H1 (cell line): Measurements from ENCODE around the gene SEZ6L. TPM values are rescaled to one million over a fixed set of nuclear protein-coding genes. Genes with fewer than 3 reads are reported as not detected.
A peak's percentile ranks its signal among the peaks of the same experiment; 100 is the strongest.

ENCODE experiments used
- CTCF ChIA-PET: fragments of 300-600 bp; sonication (Branson Sonifier 250); formaldehyde crosslinking; loops from one replicate; lab custom pipeline; 2021; ENCODE audit not compliant: partially characterized antibody; lab: Charles Lee
- POLR2A ChIA-PET: fragments of 300-600 bp; sonication (Branson Sonifier 250); formaldehyde crosslinking; loops from one replicate; lab custom pipeline; 2021; ENCODE audit warnings: inconsistent platforms; ENCODE audit not compliant: partially characterized antibody; lab: Charles Lee
- DNase-seq, 2 experiments: peaks; one replicate each; pipeline versions ENCODE4 v3.0.0 to v3.0.0-alpha.2; 2010 to 2022; ENCODE audit warnings: low spot score in 2 of 2, low read depth in 1 of 2, mixed read lengths in 1 of 2
- FAIRE-seq: peaks from 2 replicates; lab custom pipeline; 2011; peaks lifted over from hg19 to GRCh38; lab: Jason Lieb, UNC
- H2AFZ ChIP-seq: 2 replicates; pipeline ENCODE4 v1.8.1; 2012; ENCODE audit warnings: low read length, inconsistent platforms
- H2AK5ac ChIP-seq: 2 replicates; pipeline ENCODE4 v1.6.1; 2013; ENCODE audit warnings: low read depth, low read length
- H2BK120ac ChIP-seq: replicated peaks from 2 replicates; pipeline ENCODE3; 2013; ENCODE audit warnings: low read depth, low read length, inconsistent platforms
- H2BK12ac ChIP-seq: 2 replicates; pipeline ENCODE4 v1.6.1; 2013; ENCODE audit warnings: low read depth, low read length
- H2BK15ac ChIP-seq: 2 replicates; pipeline ENCODE4 v1.6.1; 2013; ENCODE audit warnings: low read length
- H2BK20ac ChIP-seq: 2 replicates; pipeline ENCODE4 v1.6.1; 2013; ENCODE audit warnings: low read length
- H2BK5ac ChIP-seq: 2 replicates; pipeline ENCODE4 v1.6.1; 2013; ENCODE audit warnings: low read depth, low read length
- H3K14ac ChIP-seq: 2 replicates; pipeline ENCODE4 v1.6.1; 2013; ENCODE audit warnings: inconsistent platforms; ENCODE audit not compliant: insufficient read length
- H3K18ac ChIP-seq: 2 replicates; pipeline ENCODE4 v1.6.1; 2013; ENCODE audit warnings: low read length; ENCODE audit errors: extremely low read depth
- H3K23ac ChIP-seq: 2 replicates; pipeline ENCODE4 v1.6.1; 2013; ENCODE audit warnings: inconsistent platforms; ENCODE audit not compliant: insufficient read length
- H3K23me2 ChIP-seq: 2 replicates; pipeline ENCODE4 v1.6.1; 2013; ENCODE audit warnings: low read depth, low read length
- H3K27ac ChIP-seq: 2 replicates; pipeline ENCODE4 v1.6.1; 2011; ENCODE audit warnings: low read depth, low read length, inconsistent platforms
- H3K27me3 ChIP-seq, 4 experiments: replicated peaks in 1 of 4; 1 replicate in 1 of 4; 2 replicates in 3 of 4; pipeline versions ENCODE4 v1.6.1 to v1.8.1; 2011 to 2013; ENCODE audit warnings: low read length in 3 of 4, mild to moderate bottlenecking in 3 of 4, inconsistent platforms in 2 of 4, mixed read lengths in 2 of 4, moderate library complexity in 1 of 4; ENCODE audit not compliant: control insufficient read depth in 3 of 4, insufficient read depth in 3 of 4; ENCODE audit errors: extremely low read depth in 1 of 4
- H3K36me3 ChIP-seq, 4 experiments: 2 replicates each; pipeline versions ENCODE4 v1.6.1 to v1.8.1; 2011 to 2013; ENCODE audit warnings: mild to moderate bottlenecking in 4 of 4, low read length in 3 of 4, moderate library complexity in 2 of 4, control low read depth in 1 of 4, inconsistent platforms in 1 of 4; ENCODE audit not compliant: insufficient read depth in 4 of 4, control insufficient read depth in 2 of 4
- H3K4ac ChIP-seq: replicated peaks from 2 replicates; pipeline ENCODE3; 2013; ENCODE audit warnings: low read length, low read depth, mixed read lengths, inconsistent platforms; ENCODE audit not compliant: insufficient read length
- H3K4me1 ChIP-seq, 4 experiments: replicated peaks in 1 of 4; 1 replicate in 1 of 4; 2 replicates in 3 of 4; pipeline versions ENCODE4 v1.6.1 to v1.8.1; 2011 to 2013; ENCODE audit warnings: low read length in 3 of 4, inconsistent platforms in 2 of 4, mixed read lengths in 1 of 4; ENCODE audit not compliant: insufficient read depth in 4 of 4, control insufficient read depth in 3 of 4
- H3K4me2 ChIP-seq, 2 experiments: 2 replicates each; pipeline versions ENCODE4 v1.6.1 to v1.8.1; 2011 to 2013; ENCODE audit warnings: low read depth in 2 of 2, low read length in 2 of 2, control low read depth in 1 of 2, inconsistent platforms in 1 of 2, mild to moderate bottlenecking in 1 of 2; ENCODE audit not compliant: insufficient read depth in 1 of 2
- H3K4me3 ChIP-seq, 4 experiments: fragments of 200-600, 300-600 bp in 1 of 4; sonication (generic), shearing (Covaris generic), sonication (Bioruptor Twin) in 1 of 4; 2 replicates each; pipeline versions ENCODE4 v1.5.1 to v1.8.1; 2011 to 2016; ENCODE audit warnings: low read length in 4 of 4, low read depth in 3 of 4, control low read depth in 2 of 4, inconsistent platforms in 2 of 4, mild to moderate bottlenecking in 2 of 4, mixed read lengths in 1 of 4, moderate library complexity in 1 of 4; ENCODE audit not compliant: insufficient read depth in 2 of 4; ENCODE audit errors: extremely low read depth in 1 of 4
- H3K56ac ChIP-seq: replicated peaks from 2 replicates; pipeline ENCODE3; 2013; ENCODE audit warnings: low read depth, mild to moderate bottlenecking, mixed read lengths, low read length, inconsistent platforms; ENCODE audit not compliant: insufficient read length
- H3K79me1 ChIP-seq: 2 replicates; pipeline ENCODE4 v1.6.1; 2013; ENCODE audit warnings: low read depth, low read length, control low read depth
- H3K79me2 ChIP-seq, 2 experiments: 2 replicates each; pipeline versions ENCODE4 v1.6.1 to v1.8.1; 2012 to 2013; ENCODE audit warnings: low read length in 2 of 2, mild to moderate bottlenecking in 2 of 2, inconsistent platforms in 1 of 2; ENCODE audit not compliant: insufficient read depth in 2 of 2, control insufficient read depth in 1 of 2
- H3K9ac ChIP-seq, 4 experiments: replicated peaks in 1 of 4; 1 replicate in 1 of 4; 2 replicates in 3 of 4; pipeline versions ENCODE4 v1.6.1 to v1.8.1; 2011 to 2013; ENCODE audit warnings: low read depth in 3 of 4, low read length in 3 of 4, control low read depth in 2 of 4, mild to moderate bottlenecking in 2 of 4, moderate library complexity in 2 of 4, inconsistent platforms in 1 of 4; ENCODE audit errors: extremely low read depth in 1 of 4
- H3K9me3 ChIP-seq, 2 experiments: 2 replicates each; pipeline versions ENCODE4 v1.6.1 to v1.8.1; 2012 to 2013; ENCODE audit warnings: mild to moderate bottlenecking in 2 of 2, moderate library complexity in 2 of 2, control low read depth in 1 of 2, inconsistent platforms in 1 of 2, low read depth in 1 of 2, low read length in 1 of 2, mixed read lengths in 1 of 2; ENCODE audit not compliant: insufficient read depth in 2 of 2
- H4K20me1 ChIP-seq, 2 experiments: replicated peaks in 1 of 2; 2 replicates each; pipeline versions ENCODE3 to v1.8.1; 2011 to 2013; ENCODE audit warnings: inconsistent platforms in 2 of 2, low read length in 2 of 2, mild to moderate bottlenecking in 1 of 2; ENCODE audit not compliant: insufficient read depth in 2 of 2, control insufficient read depth in 1 of 2
- H4K5ac ChIP-seq: 2 replicates; pipeline ENCODE4 v1.6.1; 2013; ENCODE audit warnings: low read length, low read depth, mixed read lengths, inconsistent platforms; ENCODE audit not compliant: insufficient read length
- H4K8ac ChIP-seq: 2 replicates; pipeline ENCODE4 v1.8.0; 2013; ENCODE audit warnings: mild to moderate bottlenecking, moderate library complexity, low read length, inconsistent platforms; ENCODE audit not compliant: insufficient read depth; ENCODE audit errors: extremely low read depth
- H4K91ac ChIP-seq: replicated peaks from 2 replicates; pipeline ENCODE3; 2013; ENCODE audit warnings: low read length, mixed read lengths, inconsistent platforms; ENCODE audit not compliant: insufficient read length
- HDAC2 ChIP-seq, 2 experiments: fragments of 300-600 bp in 1 of 2; sonication (generic) in 1 of 2; IDR thresholded peaks; 2 replicates each; pipeline ENCODE4 v1.6.1; 2011 to 2012; ENCODE audit warnings: low read depth in 2 of 2, low read length in 2 of 2, mild to moderate bottlenecking in 2 of 2, moderate library complexity in 2 of 2, borderline replicate concordance in 1 of 2, inconsistent platforms in 1 of 2
- RAD21 ChIP-seq, 2 experiments: IDR thresholded peaks in 1 of 2; conservative IDR thresholded peaks in 1 of 2; 2 replicates each; pipeline ENCODE4 v1.6.1; 2011; ENCODE audit warnings: low read depth in 2 of 2, low read length in 2 of 2, improper control_type of control experiment in 1 of 2, inconsistent platforms in 1 of 2, mild to moderate bottlenecking in 1 of 2, moderate library complexity in 1 of 2
- WGBS, 2 experiments: shearing (Covaris generic) in 1 of 2; methylation state at CpG; one replicate each; pipeline versions ENCODE4 v1.1.6 to v1.1.7; 2013 to 2015; ENCODE audit warnings: low lambda C conversion rate in 2 of 2, mixed read lengths in 2 of 2, inconsistent platforms in 1 of 2, low coverage in 1 of 2, missing lambda C conversion rate in 1 of 2; ENCODE audit not compliant: insufficient replicate concordance in 2 of 2, insufficient coverage in 1 of 2, insufficient read length in 1 of 2; ENCODE audit errors: extremely low coverage in 1 of 2, missing lambda C conversion rate in 1 of 2; 5-methylcytosine and 5-hydroxymethylcytosine counted together
- polyA plus RNA-seq, 7 experiments: library from polyadenylated mRNA; depleted of rRNA in 3 of 7; stranded (reverse) in 5 of 7; unstranded in 2 of 7; fragments of >200 nt in 5 of 7; fragments of 200-250 nt in 2 of 7; gene quantifications; 1 replicate in 5 of 7; 2 replicates in 1 of 7; 4 replicates in 1 of 7; pipeline versions ENCODE4 v1.2.1 to v1.2.3, GENCODE V29; 2011 to 2013; ENCODE audit warnings: missing spikeins in 2 of 7, mixed read lengths in 2 of 7
- total RNA-seq: library from RNA; stranded (reverse); fragmentation: NEBNext Ultra II Directional; extraction: Animal tissue kit (Norgen Biotek cat#: 25700); gene quantifications from 2 replicates; pipeline ENCODE4 v1.2.1, GENCODE V29; 2021
- TF ChIP-seq, protein P1 (sequence below), 3 experiments: IDR thresholded peaks; 1 replicate in 2 of 3; 2 replicates in 1 of 3; pipeline versions ENCODE4 v1.5.1 to v1.6.1; 2011; ENCODE audit warnings: low read length in 3 of 3, mild to moderate bottlenecking in 3 of 3, inconsistent platforms in 2 of 3, low read depth in 1 of 3, moderate library complexity in 1 of 3; ENCODE audit not compliant: insufficient read depth in 1 of 3; ENCODE audit errors: control extremely low read depth in 1 of 3

The SEZ6L gene
- total and polyA plus RNA-seq, 2 of the 8 experiments (the other 6 are each of a cell fraction or from before 2014, with no cell fraction given), result 0.06 to 0.33 TPM

DNA sequence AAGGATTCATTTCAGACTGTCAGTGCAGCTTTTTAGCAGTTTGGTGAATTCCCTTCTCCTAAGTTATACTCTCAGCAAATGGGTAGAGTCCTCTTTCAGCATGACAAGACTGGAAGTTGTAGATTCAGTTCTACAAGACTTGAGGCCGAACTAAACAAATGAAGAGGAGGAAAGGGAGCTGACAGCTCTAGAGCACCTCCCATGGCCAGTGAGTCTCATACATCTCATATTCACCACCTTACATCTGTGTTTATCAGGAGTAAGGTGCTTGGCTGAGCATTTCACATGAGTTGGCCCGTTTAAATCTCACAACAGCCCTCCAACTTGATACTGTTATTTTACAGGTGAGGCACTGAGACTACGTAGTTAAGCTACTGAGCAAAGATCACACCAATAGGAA lies 30.4 kb downstream of the SEZ6L start:
- no peak for DNase-seq
- Histone ChIP-seq H3K14ac (no peak overlapping the region), H3K56ac (no peak overlapping the region), H4K20me1 (no peaks in the 10 kb centered on the region), H2AFZ (no peak overlapping the region), H2BK120ac (no peak overlapping the region), H2BK5ac (no peak overlapping the region), H3K79me2 (no peaks in the 10 kb centered on the region), H3K23me2 (no peaks in the 10 kb centered on the region), H4K8ac (no peak overlapping the region), H3K4me3 (no peak overlapping the region), H4K5ac (no peak overlapping the region), H2BK20ac (no peak overlapping the region), H2AK5ac (no peak overlapping the region), H3K9ac (no peak overlapping the region), H2BK15ac (no peak overlapping the region), H3K9me3 (no peaks in the 10 kb centered on the region), H3K4me2 (no peak overlapping the region), H4K91ac (no peak overlapping the region), H3K4me1 (no peaks in the 10 kb centered on the region; a peak in 1 of 7 replicates), H3K4ac (no peak overlapping the region), H3K27me3 (no peaks in the 10 kb centered on the region; a peak in 1 of 7 replicates), H3K23ac (no peak overlapping the region), H3K79me1 (no peaks in the 10 kb centered on the region), H2BK12ac (no peak overlapping the region), H3K18ac (no peak overlapping the region), H3K36me3 (no peaks in the 10 kb centered on the region), H3K27ac (no peak overlapping the region)
- 79% methylated on average over 3 of the region's 3 CpGs; no CpG with 5 or more reads in 1 of the 2 experiments for WGBS, 2 experiments
- peak; percentile 90 for FAIRE-seq
- ChIA-PET CTCF (interaction anchor here (0.8 to 4.7 kb wide), 9 partner anchors 16 to 313 kb away, joined by 3 to 20 read pairs (median 3); no protein-coding TSS in a partner anchor), POLR2A (no interaction called here)
- TF ChIP-seq RAD21 (IDR thresholded peaks at IDR 0.05 in 1 of 2, conservative IDR thresholded peaks at IDR 0.05 in 1 of 2; ENCODE audit: low read depth in 2 of 2, low read length in 2 of 2) (peak; percentile 20 to 27; a peak in 3 of 4 replicates), HDAC2 (IDR thresholded peaks at IDR 0.05; ENCODE audit: borderline replicate concordance in 1 of 2, low read depth in 2 of 2, low read length in 2 of 2) (no peak)
- TF ChIP-seq, protein P1, sequence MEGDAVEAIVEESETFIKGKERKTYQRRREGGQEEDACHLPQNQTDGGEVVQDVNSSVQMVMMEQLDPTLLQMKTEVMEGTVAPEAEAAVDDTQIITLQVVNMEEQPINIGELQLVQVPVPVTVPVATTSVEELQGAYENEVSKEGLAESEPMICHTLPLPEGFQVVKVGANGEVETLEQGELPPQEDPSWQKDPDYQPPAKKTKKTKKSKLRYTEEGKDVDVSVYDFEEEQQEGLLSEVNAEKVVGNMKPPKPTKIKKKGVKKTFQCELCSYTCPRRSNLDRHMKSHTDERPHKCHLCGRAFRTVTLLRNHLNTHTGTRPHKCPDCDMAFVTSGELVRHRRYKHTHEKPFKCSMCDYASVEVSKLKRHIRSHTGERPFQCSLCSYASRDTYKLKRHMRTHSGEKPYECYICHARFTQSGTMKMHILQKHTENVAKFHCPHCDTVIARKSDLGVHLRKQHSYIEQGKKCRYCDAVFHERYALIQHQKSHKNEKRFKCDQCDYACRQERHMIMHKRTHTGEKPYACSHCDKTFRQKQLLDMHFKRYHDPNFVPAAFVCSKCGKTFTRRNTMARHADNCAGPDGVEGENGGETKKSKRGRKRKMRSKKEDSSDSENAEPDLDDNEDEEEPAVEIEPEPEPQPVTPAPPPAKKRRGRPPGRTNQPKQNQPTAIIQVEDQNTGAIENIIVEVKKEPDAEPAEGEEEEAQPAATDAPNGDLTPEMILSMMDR (IDR thresholded peaks at IDR 0.05; ENCODE audit: control extremely low read depth in 1 of 3, insufficient read depth in 1 of 3, low read depth in 1 of 3, low read length in 3 of 3), result peak in 1 of 3 experiments; percentile 43; a peak in 2 of 4 replicates
